Stimulated activated CD8-positive, alpha-beta memory T cell treated with anti-CD3 and anti-CD28 coated beads, Interleukin-12 subunit alpha, Interleukin-12 subunit beta, amount 100 ng/mL, for 24 hours (primary cell): ENCODE data around the gene B4GAT1.
"Not testable (repeated sequence)": the region's sequence is repeated elsewhere in the genome, so short reads cannot be mapped to it uniquely, and the experiment has no call there.

Experiments used
- DNase-seq: peaks from one replicate; pipeline ENCODE4 v3.0.0-alpha.2; 2020; ENCODE audit errors: extremely low read depth

Gene B4GAT1

GRCh38 chr11:66347425-66348276 lies at the start of gene B4GAT1:
Gene B4GAT1 (minus strand): TSS chr11:66347629. CDS start chr11:66347545, 84 bp downstream.
- peak; percentile 57 for DNase-seq

- no peak for DNase-seq
Measured at GRCh38 chr11:66393954-66394353, 46.5 kb upstream of the B4GAT1 start.

DNA sequence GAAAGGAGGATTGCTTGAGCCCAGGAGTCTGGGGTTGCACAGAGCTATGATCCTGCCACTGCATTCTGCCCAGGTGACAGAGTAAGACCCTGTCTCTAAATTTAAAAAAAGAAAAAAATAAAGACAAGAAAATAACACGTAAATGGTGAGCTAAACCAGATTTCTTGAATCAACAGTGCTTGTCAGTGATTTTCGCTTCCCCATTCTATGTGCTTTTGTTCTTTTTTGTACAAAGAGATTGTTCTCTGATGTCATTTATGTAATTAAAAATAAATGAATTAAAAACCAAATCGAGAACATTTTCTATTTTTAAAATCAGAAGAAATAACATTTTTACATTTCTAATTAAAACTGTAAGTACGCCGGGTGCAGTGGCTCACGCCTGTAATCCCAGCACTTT lies 43.9 kb upstream of the B4GAT1 start:
- no peak for DNase-seq

DNA sequence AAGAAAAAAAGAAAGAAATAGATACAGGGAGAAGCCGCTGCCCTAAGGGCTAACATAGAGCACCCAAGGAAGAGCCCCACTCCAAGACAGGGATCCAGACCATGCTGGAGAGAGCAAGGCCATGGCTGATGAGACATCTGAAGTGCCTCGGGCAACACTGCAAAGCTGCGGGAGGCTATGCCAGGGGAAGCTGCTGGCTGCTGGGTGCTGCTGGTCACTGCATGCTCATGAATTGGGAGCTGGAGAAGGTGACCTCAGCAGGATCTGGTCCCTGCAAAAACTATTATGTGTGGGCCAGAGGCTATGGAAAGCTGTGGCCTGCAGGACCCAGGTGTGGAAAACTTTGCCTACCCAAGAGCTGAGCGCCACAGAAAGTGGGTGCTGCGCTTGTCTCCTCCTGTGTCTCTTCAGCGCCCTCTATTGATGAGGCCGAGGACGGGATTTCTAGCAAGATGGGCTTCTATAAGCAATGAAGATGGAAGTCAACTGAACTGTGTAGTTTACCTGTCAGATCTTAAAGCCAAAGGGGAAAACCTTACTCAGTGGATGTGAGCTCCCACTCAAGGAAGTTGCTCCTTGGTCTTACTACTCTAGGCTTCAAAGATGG lies 41.5 kb upstream of the B4GAT1 start:
- DNase-seq: peak; percentile 45

DNA sequence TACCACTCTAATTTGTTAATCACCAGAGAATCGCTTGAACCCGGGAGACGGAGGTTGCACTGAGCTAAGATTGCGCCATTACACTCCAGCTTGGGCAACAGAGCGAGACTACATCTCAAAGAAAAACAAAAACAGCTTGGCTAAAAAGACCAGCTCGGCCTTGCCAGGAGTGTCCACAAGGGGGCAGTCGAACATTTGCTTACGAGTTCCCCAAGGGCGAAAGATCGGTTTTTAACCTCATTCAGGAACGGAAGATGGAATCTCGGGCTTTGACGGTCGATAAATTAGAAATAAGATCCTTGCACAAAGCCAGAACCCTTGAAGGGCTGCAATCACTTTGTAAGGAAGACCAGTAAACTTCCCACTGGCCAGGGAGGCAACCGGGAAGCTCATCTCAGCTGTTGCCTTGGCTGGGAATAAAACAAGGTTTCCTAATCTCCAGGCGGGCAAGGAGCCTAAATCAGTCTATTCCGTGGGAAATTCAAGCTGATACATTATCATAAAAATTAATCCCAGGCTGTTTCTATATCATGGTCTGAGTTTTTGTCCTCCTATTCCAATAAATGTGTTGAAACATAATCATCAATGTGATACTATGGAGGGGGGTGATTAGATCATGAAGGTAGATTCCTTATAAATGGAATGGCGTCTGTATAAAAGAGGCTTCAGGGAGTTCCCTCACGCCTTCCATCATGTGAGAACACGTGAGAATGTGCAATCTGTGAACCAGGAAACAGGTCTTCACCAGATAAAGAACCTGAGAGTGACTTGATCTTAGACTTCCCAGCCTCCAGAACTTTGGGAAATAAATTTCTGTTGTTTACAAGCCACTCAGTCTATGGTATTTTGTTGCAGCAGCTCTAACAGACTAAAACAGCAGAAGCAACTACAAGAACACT lies 39.0 kb upstream of the B4GAT1 start:
- DNase-seq: peak; percentile 54

DNA sequence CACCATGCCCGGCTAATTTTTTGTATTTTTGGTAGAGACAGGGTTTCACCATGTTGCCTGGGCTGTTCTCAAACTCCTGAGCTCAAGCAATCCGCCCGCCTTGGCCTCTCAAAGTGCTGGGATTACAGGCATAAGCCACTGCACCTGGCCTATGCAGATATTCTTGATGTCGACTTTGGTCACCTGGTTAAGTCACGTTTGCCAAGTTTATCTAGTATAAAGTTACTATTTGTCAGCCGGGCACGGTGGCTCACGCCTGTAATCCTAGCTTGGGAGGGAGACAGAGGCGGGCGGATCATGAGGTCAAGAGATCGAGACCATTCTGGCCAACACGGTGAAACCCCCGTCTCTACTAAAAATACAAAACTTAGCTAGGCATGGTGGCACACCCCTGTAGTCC lies 36.9 kb upstream of the B4GAT1 start:
- not testable (repeated sequence) for DNase-seq

DNA sequence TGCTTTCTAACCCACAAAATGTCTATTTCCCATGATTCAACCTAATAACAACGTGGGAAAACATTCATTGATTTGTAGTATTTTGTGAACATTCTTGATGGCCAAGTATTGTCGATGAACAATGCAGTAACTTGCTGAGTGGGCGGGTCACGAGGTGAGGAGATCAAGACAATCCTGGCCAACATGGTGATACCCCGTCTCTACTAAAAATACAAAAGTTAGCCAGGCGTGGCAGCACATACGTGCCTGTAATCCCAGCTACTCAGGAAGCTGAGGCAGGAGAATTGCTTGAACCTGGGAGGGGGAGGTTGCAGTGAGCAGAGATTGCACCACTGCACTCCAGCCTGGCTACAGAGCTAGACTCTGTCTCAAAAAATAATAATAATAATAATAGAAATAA lies 32.8 kb upstream of the B4GAT1 start:
- DNase-seq: not testable (repeated sequence)

- not testable (repeated sequence) for DNase-seq
Measured at GRCh38 chr11:66373690-66374287, 26.4 kb upstream of the B4GAT1 start.

- no peak for DNase-seq
Measured at GRCh38 chr11:66373265-66373664, 25.8 kb upstream of the B4GAT1 start.

GRCh38 chr11:66371627-66372415 lies 24.4 kb upstream of the B4GAT1 start, which contains the start of gene SLC29A2:
Gene SLC29A2 (minus strand): TSS chr11:66371760. CDS start chr11:66371591, 169 bp downstream.
- DNase-seq: peak; percentile 40

DNA sequence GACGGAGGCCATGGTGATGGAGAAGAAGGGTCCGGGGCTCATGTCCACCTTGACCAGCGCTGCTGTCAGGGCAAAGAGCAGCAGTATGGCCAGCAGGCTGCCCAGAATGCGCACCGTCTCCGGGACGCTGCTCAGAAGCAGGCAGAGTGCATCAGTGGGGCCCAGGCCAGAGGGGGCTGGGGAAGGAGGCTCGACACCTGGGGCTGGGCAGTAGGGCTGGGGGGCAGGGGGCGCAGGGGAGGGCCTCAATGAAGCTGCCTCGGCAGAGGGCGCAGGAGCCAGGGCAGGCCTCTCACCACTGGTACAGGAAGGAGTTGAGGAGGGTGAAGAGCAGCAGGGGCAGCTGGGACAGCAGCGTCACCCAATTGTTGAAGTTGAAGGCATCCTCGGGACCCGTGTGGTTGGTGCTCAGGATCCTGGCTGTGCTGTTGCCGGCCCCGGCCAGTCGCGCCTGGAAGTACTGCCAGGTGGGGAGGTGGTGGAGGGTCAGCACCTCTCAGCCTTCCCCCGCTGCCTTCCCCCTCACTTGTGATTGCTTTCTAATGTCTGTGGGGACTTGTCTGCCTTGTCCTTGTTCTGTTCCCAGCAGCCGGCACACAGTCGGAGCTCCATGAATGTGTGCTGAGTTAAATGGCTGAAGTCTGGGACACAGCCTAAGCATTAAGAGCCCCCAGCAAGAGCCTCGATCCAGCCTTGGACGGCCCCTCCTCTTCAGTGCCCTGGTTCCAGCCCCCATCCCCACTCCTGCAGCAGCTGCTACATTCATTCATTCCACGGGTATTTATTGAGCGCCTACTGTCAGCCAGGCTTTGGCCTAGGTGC lies 21.9 kb upstream of the B4GAT1 start:
- DNase-seq: no peak

GRCh38 chr11:66368484-66368883 lies 21.1 kb upstream of the B4GAT1 start:
- DNase-seq: no peak

DNA sequence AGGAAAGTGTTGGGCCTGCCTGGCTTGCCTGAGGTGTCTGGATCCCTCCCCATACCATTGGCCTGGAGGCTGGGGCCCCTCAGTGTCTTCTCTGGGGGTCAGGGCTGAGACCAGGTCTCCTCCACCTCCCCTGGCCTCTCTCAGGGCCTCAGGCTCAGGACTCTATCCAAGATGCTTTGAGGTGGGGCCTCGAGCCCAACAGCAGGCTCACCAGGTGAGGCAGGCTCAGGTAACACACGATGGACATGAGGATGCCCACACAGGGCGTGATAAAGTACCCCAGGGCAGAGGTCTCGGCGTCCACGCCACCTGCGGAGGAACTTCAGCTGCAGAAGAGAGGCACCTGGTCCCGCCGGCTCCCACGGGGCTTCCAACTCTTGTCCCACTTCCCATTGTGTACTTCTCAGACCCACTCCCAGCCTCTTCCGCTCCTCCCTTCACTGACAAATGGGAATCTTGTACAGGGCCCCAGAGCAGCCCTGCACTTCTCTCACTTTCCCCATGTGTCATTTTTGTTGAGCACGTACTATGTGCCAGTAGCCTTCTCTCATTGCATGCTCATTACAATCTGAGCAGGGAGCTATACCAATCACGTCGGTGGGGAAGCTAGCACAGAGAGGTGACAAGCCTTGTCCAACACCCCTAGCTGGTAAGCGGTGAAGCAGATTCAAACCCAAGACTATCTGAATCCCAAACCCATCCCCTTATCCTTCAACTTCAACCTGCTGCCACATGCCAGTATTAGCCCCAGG lies 20.3 kb upstream of the B4GAT1 start:
- DNase-seq: no peak

- no peak for DNase-seq
Measured at GRCh38 chr11:66366844-66367477, 19.5 kb upstream of the B4GAT1 start.

GRCh38 chr11:66365711-66366619 lies 18.5 kb upstream of the B4GAT1 start:
- DNase-seq: no peak

- DNase-seq: no peak
Measured at GRCh38 chr11:66365166-66365565, 17.7 kb upstream of the B4GAT1 start.

- DNase-seq: peak; percentile 33
Measured at GRCh38 chr11:66363805-66364535, 16.5 kb upstream of the B4GAT1 start.
